Central memory CD8-positive, alpha-beta T cell (primary cell): ENCODE data around the gene PEX5.

ENCODE experiments used
- ATAC-seq: fragments of 150-1000 bp; cut with Tn5 transposase; replicated peaks from 2 replicates; pipeline ENCODE4 v1.10.0; 2022; ENCODE audit warnings: mild to moderate bottlenecking, moderate FRiP score, moderate number of reproducible peaks; ENCODE audit not compliant: poor library complexity, severe bottlenecking; ENCODE audit errors: extremely low read depth
- DNase-seq, 2 donors: peaks; one replicate each; pipeline ENCODE4 v3.0.0; 2021; ENCODE audit warnings: low spot score in 2 of 2
- H3K27ac Mint-ChIP-seq: one replicate; pipeline ENCODE4 v1.8.0; 2022; ENCODE audit warnings: low read depth, mild to moderate bottlenecking, moderate library complexity, mixed read lengths
- H3K27me3 Mint-ChIP-seq: one replicate; pipeline ENCODE4 v1.8.0; 2022; ENCODE audit warnings: mixed read lengths
- H3K36me3 Mint-ChIP-seq: one replicate; pipeline ENCODE4 v1.8.0; 2022; ENCODE audit warnings: mild to moderate bottlenecking, moderate library complexity, mixed read lengths; ENCODE audit not compliant: insufficient read depth
- H3K4me1 Mint-ChIP-seq: one replicate; pipeline ENCODE4 v1.8.0; 2022; ENCODE audit warnings: mixed read lengths
- H3K4me3 Mint-ChIP-seq: one replicate; pipeline ENCODE4 v1.8.0; 2022; ENCODE audit warnings: mild to moderate bottlenecking, moderate library complexity, mixed read lengths
- H3K9me3 Mint-ChIP-seq: one replicate; pipeline ENCODE4 v1.8.0; 2022; ENCODE audit warnings: mixed read lengths

Gene PEX5

GRCh38 chr12:7152818-7153217 lies 36.7 kb upstream of the PEX5 start:
- no peak for DNase-seq
- no peaks in the 10 kb centered on the region for H3K4me1 Mint-ChIP-seq
- H3K36me3 Mint-ChIP-seq: peaks cover 30% of the 10 kb centered on the region
- no peaks in the 10 kb centered on the region for H3K27me3 Mint-ChIP-seq
- ATAC-seq: no peak
- H3K9me3 Mint-ChIP-seq: no peaks in the 10 kb centered on the region
- no peak overlapping the region for H3K4me3 Mint-ChIP-seq
- no peak overlapping the region for H3K27ac Mint-ChIP-seq

GRCh38 chr12:7154042-7154441 lies 35.4 kb upstream of the PEX5 start:
- Mint-ChIP-seq H3K27me3 (no peaks in the 10 kb centered on the region), H3K36me3 (peaks cover 30% of the 10 kb centered on the region), H3K4me3 (no peak overlapping the region), H3K9me3 (no peaks in the 10 kb centered on the region), H3K27ac (no peak overlapping the region), H3K4me1 (no peaks in the 10 kb centered on the region)
- DNase-seq (no peak), ATAC-seq (no peak)

DNA sequence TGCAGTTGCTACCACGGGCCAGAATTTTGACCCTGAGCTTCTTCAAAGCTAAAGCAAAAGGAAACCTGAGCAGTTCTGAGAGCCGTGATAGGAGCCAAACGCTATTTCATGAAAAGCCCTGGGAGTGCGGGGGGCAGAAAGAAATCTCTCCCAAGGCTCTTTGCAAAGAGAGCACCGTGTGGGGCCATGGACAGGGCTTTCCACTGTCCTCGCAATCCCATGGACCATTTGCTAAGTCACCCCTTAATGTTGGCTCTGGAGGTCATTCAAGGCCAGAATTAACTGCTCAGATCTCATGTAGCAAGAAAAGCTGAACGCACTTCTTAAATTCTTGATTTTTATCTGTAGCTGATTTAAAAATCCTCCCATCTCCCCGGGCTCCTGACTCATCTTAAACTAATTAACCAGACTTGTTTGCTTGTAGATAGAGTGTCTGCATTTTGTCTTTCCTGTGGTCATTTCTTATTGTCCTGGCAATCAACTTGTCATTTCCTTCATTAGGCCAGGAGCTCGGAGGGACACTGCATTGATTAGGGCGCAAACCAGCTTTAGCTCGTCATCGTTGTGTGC lies 34.5 kb upstream of the PEX5 start:
- H3K4me3 Mint-ChIP-seq: no peak overlapping the region
- no peak for ATAC-seq
- DNase-seq: no peak
- no peaks in the 10 kb centered on the region for H3K9me3 Mint-ChIP-seq
- H3K27me3 Mint-ChIP-seq: no peaks in the 10 kb centered on the region
- no peak overlapping the region for H3K27ac Mint-ChIP-seq
- H3K4me1 Mint-ChIP-seq: no peaks in the 10 kb centered on the region
- H3K36me3 Mint-ChIP-seq: peaks cover 25% of the 10 kb centered on the region

GRCh38 chr12:7155471-7156034 lies 33.9 kb upstream of the PEX5 start:
- no peak for DNase-seq
- Mint-ChIP-seq H3K4me1 (no peaks in the 10 kb centered on the region), H3K27me3 (no peaks in the 10 kb centered on the region), H3K9me3 (no peaks in the 10 kb centered on the region), H3K27ac (no peak overlapping the region), H3K36me3 (peaks cover 21% of the 10 kb centered on the region), H3K4me3 (no peak overlapping the region)
- no peak for ATAC-seq

GRCh38 chr12:7156259-7157197 lies 33.0 kb upstream of the PEX5 start:
- H3K27me3 Mint-ChIP-seq: no peaks in the 10 kb centered on the region
- H3K4me3 Mint-ChIP-seq: no peak overlapping the region
- H3K9me3 Mint-ChIP-seq: no peaks in the 10 kb centered on the region
- H3K4me1 Mint-ChIP-seq: no peaks in the 10 kb centered on the region
- ATAC-seq (no peak), DNase-seq (no peak)
- peaks cover 18% of the 10 kb centered on the region for H3K36me3 Mint-ChIP-seq
- H3K27ac Mint-ChIP-seq: no peak overlapping the region

GRCh38 chr12:7157391-7157790 lies 32.1 kb upstream of the PEX5 start:
- DNase-seq (no peak), ATAC-seq (no peak)
- H3K9me3 Mint-ChIP-seq: no peaks in the 10 kb centered on the region
- no peak overlapping the region for H3K27ac Mint-ChIP-seq
- H3K27me3 Mint-ChIP-seq: peaks cover 7% of the 10 kb centered on the region
- H3K4me3 Mint-ChIP-seq: no peak overlapping the region
- H3K36me3 Mint-ChIP-seq: peaks cover 15% of the 10 kb centered on the region
- peaks cover under 1% of the 10 kb centered on the region for H3K4me1 Mint-ChIP-seq

DNA sequence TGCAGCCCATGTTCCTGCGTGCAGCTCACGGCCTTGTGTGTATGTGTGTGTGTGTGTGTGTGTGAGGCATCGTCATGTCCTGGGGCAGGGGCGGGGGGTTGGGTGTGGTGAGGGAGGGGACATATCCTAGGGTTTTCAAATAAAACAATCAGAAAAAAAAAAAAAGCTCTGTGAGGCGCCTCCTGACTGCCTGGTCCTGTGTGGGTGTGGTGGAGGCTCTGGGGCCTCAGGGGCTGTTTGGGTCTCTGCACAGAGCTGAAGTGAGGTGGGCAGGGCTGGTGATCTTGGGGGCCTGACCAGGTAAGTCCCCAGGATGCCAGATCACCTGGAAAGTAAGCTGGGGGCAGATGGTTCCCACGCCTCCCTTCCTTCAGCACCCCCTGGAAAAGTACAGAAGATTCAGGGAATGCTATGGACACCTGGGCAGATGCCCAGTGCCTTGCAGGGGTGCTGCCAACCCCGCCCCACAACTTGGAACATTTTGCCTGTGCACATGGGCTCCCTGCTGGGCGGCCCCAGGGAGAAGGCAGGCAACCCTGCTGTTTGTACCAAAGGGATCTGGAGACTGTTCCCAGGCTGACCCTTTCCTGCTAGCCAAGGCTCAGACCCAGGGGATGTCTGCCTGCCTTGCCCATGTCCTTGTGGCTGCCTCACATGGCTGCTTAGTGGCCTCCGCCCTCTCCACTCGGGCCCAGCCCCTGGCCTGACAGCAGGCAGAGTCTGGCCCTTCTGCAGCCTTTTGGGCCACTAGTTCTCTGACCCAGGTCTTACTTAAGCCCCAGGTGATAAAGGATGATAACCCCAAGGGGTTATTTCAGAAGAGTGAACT lies 30.5 kb upstream of the PEX5 start:
- Mint-ChIP-seq H3K4me1 (peaks cover 5% of the 10 kb centered on the region), H3K9me3 (no peaks in the 10 kb centered on the region), H3K27me3 (peaks cover 22% of the 10 kb centered on the region), H3K4me3 (no peak overlapping the region), H3K36me3 (peaks cover 15% of the 10 kb centered on the region), H3K27ac (no peak overlapping the region)
- no peak for ATAC-seq
- DNase-seq: no peak

DNA sequence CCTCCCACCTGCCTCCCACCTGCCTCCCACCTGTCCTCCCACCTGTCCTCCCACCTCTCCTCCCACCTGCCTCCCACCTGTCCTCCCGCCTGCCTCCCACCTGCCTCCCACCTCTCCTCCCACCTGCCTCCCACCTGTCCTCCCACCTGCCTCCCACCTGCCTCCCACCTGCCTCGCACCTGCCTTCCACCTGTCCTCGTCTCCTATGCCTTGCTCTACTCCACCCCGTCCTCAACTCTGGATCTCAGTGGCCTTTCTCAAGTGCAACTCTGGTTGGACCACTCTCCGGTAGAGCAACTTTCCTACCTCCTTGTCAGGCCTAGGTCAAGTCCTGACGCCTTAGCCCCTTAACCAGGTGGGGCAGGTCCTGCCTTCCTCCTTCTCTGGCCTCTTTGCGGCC lies 29.3 kb upstream of the PEX5 start:
- peaks cover 5% of the 10 kb centered on the region for H3K4me1 Mint-ChIP-seq
- no peak overlapping the region for H3K27ac Mint-ChIP-seq
- H3K36me3 Mint-ChIP-seq: peaks cover 14% of the 10 kb centered on the region
- ATAC-seq (no peak), DNase-seq (no peak)
- no peak overlapping the region for H3K4me3 Mint-ChIP-seq
- H3K9me3 Mint-ChIP-seq: no peaks in the 10 kb centered on the region
- H3K27me3 Mint-ChIP-seq: peaks cover 30% of the 10 kb centered on the region

GRCh38 chr12:7161327-7161726 lies 28.2 kb upstream of the PEX5 start:
- H3K4me3 Mint-ChIP-seq: no peak overlapping the region
- no peak overlapping the region for H3K27ac Mint-ChIP-seq
- ATAC-seq: no peak
- H3K9me3 Mint-ChIP-seq: no peaks in the 10 kb centered on the region
- DNase-seq: no peak
- peaks cover 10% of the 10 kb centered on the region for H3K36me3 Mint-ChIP-seq
- peaks cover 5% of the 10 kb centered on the region for H3K4me1 Mint-ChIP-seq
- H3K27me3 Mint-ChIP-seq: peaks cover 38% of the 10 kb centered on the region

- no peak for ATAC-seq
- H3K36me3 Mint-ChIP-seq: peaks cover 8% of the 10 kb centered on the region
These were observed 27.7 kb upstream of the PEX5 start for GRCh38 chr12:7161811-7162210.

DNA sequence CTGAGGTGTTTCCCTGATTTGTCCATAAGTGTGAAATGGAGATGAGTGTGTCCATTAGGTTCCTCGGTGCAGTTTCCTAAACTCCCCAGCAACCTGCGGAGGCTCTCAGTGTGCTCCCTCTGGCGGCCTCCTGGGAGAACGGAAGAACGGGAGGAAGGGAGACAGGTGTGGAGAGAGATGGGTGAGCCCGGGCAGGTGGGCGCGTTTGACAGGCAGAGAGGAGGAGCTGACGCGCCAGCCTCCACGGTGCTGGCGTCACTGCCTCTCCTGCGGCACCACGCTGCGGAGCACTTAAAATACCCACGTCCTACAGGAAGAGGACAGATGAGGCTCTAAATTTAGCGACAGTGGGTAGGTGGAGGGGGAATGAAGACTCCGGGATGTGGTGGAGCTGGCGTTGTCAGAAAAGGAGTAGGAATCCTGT lies 26.8 kb upstream of the PEX5 start:
- Mint-ChIP-seq H3K4me3 (no peak overlapping the region), H3K36me3 (peaks cover 6% of the 10 kb centered on the region)
- ATAC-seq: peak; percentile 46

More at GRCh38 chr12:7161811-7162210, 27.7 kb upstream of the PEX5 start:
- no peaks in the 10 kb centered on the region for H3K9me3 Mint-ChIP-seq
- peaks cover 38% of the 10 kb centered on the region for H3K27me3 Mint-ChIP-seq
- no peak for DNase-seq
- H3K4me1 Mint-ChIP-seq: peaks cover 5% of the 10 kb centered on the region
- no peak overlapping the region for H3K27ac Mint-ChIP-seq
- no peak overlapping the region for H3K4me3 Mint-ChIP-seq

DNA sequence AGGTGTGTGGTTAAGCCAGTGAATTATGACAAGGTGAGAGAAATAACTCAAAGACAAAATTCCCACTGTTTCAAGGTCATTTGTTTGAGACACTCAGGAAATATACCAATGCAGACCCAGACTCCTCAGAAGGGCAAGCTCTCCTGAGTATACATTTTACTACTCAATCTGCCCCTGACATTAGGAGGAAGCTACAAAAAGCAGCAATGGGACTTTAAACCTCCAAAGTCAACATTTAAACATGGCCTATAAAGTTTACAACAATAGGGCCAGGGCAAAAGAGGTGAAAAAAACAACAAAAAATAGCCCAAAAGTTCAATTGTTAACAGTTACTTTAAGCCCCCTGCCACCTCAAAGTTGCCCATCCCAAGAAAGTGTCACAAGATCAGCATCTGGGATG lies 19.5 kb upstream of the PEX5 start:
- Mint-ChIP-seq H3K36me3 (no peaks in the 10 kb centered on the region), H3K27me3 (peaks cover 32% of the 10 kb centered on the region), H3K4me1 (no peaks in the 10 kb centered on the region), H3K4me3 (no peak overlapping the region), H3K27ac (no peak overlapping the region), H3K9me3 (no peaks in the 10 kb centered on the region)
- ATAC-seq: no peak
- DNase-seq: no peak

More for the DNA sequence above, 26.8 kb upstream of the PEX5 start:
- H3K27me3 Mint-ChIP-seq: peaks cover 38% of the 10 kb centered on the region
- no peak overlapping the region for H3K27ac Mint-ChIP-seq
- H3K4me1 Mint-ChIP-seq: peaks cover 5% of the 10 kb centered on the region
- no peak for DNase-seq
- no peaks in the 10 kb centered on the region for H3K9me3 Mint-ChIP-seq
